ENCODE results near the gene TCERG1L.

The TCERG1L gene

GRCh38 chr10:131219955-131220489 is 91.5 kb downstream of the TCERG1L start:
- TF ChIP-seq CTCF (IDR thresholded peaks at IDR 0.05; ENCODE audit: low read depth, low read length) = no peak
- no peaks in the 10 kb centered on the region for H3K9me3 ChIP-seq (ENCODE audit: severe bottlenecking)
- no peak overlapping the region for H3K27ac ChIP-seq
- H3K27me3 ChIP-seq (ENCODE audit: insufficient read depth, low read depth, severe bottlenecking) = no peaks in the 10 kb centered on the region
- DNase-seq = no peak
- H3K36me3 ChIP-seq = no peaks in the 10 kb centered on the region
- no peak overlapping the region for H3K4me3 ChIP-seq (ENCODE audit: low read depth, low read length)

- TF ChIP-seq CTCF (IDR thresholded peaks at IDR 0.05; ENCODE audit: low read depth, low read length) = no peak
- no peaks in the 10 kb centered on the region for H3K27me3 ChIP-seq (ENCODE audit: insufficient read depth, low read depth, severe bottlenecking)
- H3K9me3 ChIP-seq (ENCODE audit: severe bottlenecking) = no peaks in the 10 kb centered on the region
- H3K27ac ChIP-seq = no peak overlapping the region
- DNase-seq = no peak
- no peak overlapping the region for H3K4me3 ChIP-seq (ENCODE audit: low read depth, low read length)
- no peaks in the 10 kb centered on the region for H3K36me3 ChIP-seq
These were observed 92.0 kb downstream of the TCERG1L start for GRCh38 chr10:131219584-131219886.

DNA sequence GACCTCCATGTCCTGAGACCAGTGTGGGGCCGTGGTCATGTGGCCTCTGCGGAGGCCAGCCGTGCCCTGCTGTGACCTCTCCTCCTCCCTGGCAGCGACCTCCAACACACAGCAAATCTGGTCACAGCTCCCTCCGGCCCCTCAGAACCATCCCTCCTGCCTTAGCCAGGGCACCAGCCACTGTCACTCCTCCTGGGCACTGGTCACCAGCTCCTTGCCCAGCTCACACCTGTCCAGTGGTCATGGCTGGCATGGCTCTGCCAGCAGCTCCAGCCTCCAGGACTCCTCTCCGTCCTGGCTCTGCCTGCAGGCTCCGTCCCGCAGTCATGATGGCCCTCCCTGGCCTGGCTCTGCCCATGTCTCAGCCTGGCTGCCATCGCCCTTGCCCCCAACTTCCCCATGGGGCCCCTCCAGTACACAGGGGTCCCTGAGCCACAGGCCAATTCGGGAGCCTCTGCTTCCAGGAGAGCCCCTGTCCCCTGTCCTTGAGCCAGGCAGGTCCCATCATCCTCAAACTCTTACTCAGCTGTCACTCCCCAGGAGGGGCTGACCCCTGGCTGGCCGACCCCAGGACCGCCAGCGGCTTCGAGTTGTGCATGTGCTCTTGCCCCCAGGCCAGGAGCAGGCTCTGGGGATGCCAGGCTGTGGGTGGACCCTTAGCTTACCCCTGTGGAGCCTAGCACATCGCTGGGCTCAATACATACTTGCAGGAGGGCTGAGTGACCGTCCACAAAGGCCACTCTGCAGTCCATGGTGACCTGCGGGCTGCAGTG is 92.5 kb downstream of the TCERG1L start:
- Histone ChIP-seq H3K27me3 (ENCODE audit: insufficient read depth, low read depth, severe bottlenecking) (no peaks in the 10 kb centered on the region), H3K4me3 (ENCODE audit: low read depth, low read length) (no peak overlapping the region), H3K36me3 (no peaks in the 10 kb centered on the region), H3K9me3 (ENCODE audit: severe bottlenecking) (no peaks in the 10 kb centered on the region), H3K27ac (no peak overlapping the region)
- TF ChIP-seq CTCF (IDR thresholded peaks at IDR 0.05; ENCODE audit: low read depth, low read length) = no peak
- DNase-seq = no peak

DNA sequence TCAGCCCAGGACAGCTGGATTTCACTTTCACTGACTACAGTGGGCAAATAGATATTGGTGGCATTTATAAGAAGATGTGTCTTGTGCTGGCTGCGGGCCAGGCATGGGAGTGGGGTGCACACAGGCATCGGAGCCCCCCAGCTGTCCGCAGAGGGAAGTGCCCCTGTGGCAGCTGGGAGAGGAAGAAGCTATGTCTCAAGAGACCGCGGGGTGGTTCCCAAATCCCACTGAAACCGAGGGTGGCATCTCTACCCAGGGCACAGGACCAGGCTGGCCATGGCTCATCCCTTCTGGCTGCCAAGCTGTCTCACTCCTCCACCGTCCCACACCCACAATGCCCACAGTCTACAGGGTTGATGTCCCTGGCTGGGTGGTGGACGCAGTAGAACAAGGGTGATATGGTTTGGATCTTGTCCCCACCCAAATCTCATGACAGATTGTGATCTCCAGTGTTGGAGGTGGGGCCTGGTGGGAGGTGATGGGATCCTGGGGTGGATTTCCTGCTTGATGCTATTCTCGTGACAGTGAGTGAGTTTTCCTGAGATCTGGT is 94.8 kb downstream of the TCERG1L start:
- no peak for DNase-seq
- Histone ChIP-seq H3K36me3 (no peaks in the 10 kb centered on the region), H3K27ac (no peak overlapping the region), H3K9me3 (ENCODE audit: severe bottlenecking) (no peaks in the 10 kb centered on the region), H3K4me3 (ENCODE audit: low read depth, low read length) (no peak overlapping the region), H3K27me3 (ENCODE audit: insufficient read depth, low read depth, severe bottlenecking) (no peaks in the 10 kb centered on the region)
- TF ChIP-seq CTCF (IDR thresholded peaks at IDR 0.05; ENCODE audit: low read depth, low read length) = no peak

DNA sequence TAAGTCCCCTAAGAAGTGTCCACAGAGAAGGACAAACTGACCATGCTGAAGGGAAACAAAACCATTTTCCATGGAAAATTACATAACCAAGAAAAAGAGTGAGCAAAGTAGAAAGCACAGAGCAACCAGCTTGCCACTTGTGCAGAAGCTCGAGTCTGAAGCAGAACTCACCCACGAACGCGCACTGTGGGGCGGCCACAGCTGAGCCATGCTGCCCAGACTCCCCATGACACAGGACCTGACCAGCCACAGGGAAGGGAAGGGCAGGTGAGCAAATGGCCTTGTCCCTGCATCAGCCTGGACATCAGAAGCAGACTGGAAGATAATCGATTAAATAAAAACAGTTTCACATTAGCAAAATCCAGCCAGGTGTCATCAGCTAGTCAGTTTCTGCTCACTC is 95.7 kb downstream of the TCERG1L start:
- H3K27me3 ChIP-seq (ENCODE audit: insufficient read depth, low read depth, severe bottlenecking) = no peaks in the 10 kb centered on the region
- H3K27ac ChIP-seq = no peak overlapping the region
- no peak for TF ChIP-seq CTCF (IDR thresholded peaks at IDR 0.05; ENCODE audit: low read depth, low read length)
- no peaks in the 10 kb centered on the region for H3K9me3 ChIP-seq (ENCODE audit: severe bottlenecking)
- no peaks in the 10 kb centered on the region for H3K36me3 ChIP-seq
- H3K4me3 ChIP-seq (ENCODE audit: low read depth, low read length) = no peak overlapping the region
- DNase-seq = no peak

Data from WERI-Rb-1 (cell line).